Endothelial cell of umbilical vein (primary cell): ENCODE measurements around the gene SLC8A2. TPM values are rescaled to one million over a fixed set of nuclear protein-coding genes. Genes with fewer than 3 reads are reported as not detected.

ENCODE experiments used
- BruUV-seq: library from RNA; stranded (reverse); fragments of 400-500 nt; replicated peaks from 2 replicates; lab custom pipeline; 2021; lab: Mats Ljungman, UMichigan
- CTCF ChIA-PET: fragments of 300-600, 350-600 bp; sonication (Branson Sonifier 250); formaldehyde crosslinking; loops from one replicate; lab custom pipeline; 2021; ENCODE audit warnings: antibody characterized with exemption, inconsistent platforms; lab: Charles Lee
- POLR2A ChIA-PET: fragments of 300-600, 350-600 bp; sonication (Branson Sonifier 250); formaldehyde crosslinking; loops from one replicate; lab custom pipeline; 2021; ENCODE audit warnings: antibody characterized with exemption, inconsistent platforms; lab: Charles Lee
- DNase-seq: peaks from one replicate; pipeline ENCODE4 v3.0.0-alpha.2; 2011; ENCODE audit warnings: low read depth, low spot score
- FAIRE-seq: peaks from 2 replicates; lab custom pipeline; 2011; peaks lifted over from hg19 to GRCh38; lab: Jason Lieb, UNC
- H2AFZ ChIP-seq: 2 replicates; pipeline ENCODE4 v1.6.0; 2012; ENCODE audit warnings: low read depth, low read length, control low read depth, inconsistent platforms
- H3K27ac ChIP-seq: 2 replicates; pipeline ENCODE4 v1.5.1; 2011; ENCODE audit warnings: low read depth, mild to moderate bottlenecking, control low read depth, low read length, moderate library complexity; ENCODE audit not compliant: insufficient read depth
- H3K27me3 ChIP-seq, 2 experiments: 2 replicates each; pipeline versions ENCODE4 v1.6.0 to v1.6.1; 2011; ENCODE audit warnings: low read length in 2 of 2, mixed read lengths in 1 of 2; ENCODE audit not compliant: control insufficient read depth in 2 of 2, insufficient read depth in 2 of 2
- H3K36me3 ChIP-seq, 2 experiments: 2 replicates in 1 of 2; 3 replicates in 1 of 2; pipeline ENCODE4 v1.5.1; 2011; ENCODE audit warnings: low read length in 2 of 2, mild to moderate bottlenecking in 1 of 2, moderate library complexity in 1 of 2; ENCODE audit not compliant: control insufficient read depth in 2 of 2, insufficient read depth in 2 of 2; ENCODE audit errors: extremely low read depth in 1 of 2
- H3K4me1 ChIP-seq: 3 replicates; pipeline ENCODE4 v1.5.1; 2011; ENCODE audit warnings: mild to moderate bottlenecking, low read length; ENCODE audit not compliant: control insufficient read depth, insufficient read depth; ENCODE audit errors: extremely low read depth
- H3K4me2 ChIP-seq: 2 replicates; pipeline ENCODE4 v1.6.1; 2011; ENCODE audit warnings: low read length, control low read depth, mixed read lengths; ENCODE audit not compliant: insufficient read depth
- H3K4me3 ChIP-seq, 3 experiments: fragments of 200-600 bp in 1 of 3; sonication (generic), shearing (Covaris generic) in 1 of 3; replicated peaks in 1 of 3; 2 replicates each; pipeline ENCODE4 v1.5.1; 2011 to 2016; ENCODE audit warnings: control low read depth in 3 of 3, low read length in 3 of 3, mild to moderate bottlenecking in 2 of 3, inconsistent platforms in 1 of 3, low read depth in 1 of 3, moderate library complexity in 1 of 3; ENCODE audit not compliant: insufficient read depth in 1 of 3
- H3K79me2 ChIP-seq: 2 replicates; pipeline ENCODE4 v1.6.0; 2012; ENCODE audit warnings: low read length, inconsistent platforms; ENCODE audit not compliant: control insufficient read depth, insufficient read depth
- H3K9ac ChIP-seq: replicated peaks from 2 replicates; pipeline ENCODE3; 2011; ENCODE audit warnings: low read length, control low read depth; ENCODE audit not compliant: insufficient read depth; ENCODE audit errors: extremely low read depth
- H3K9me1 ChIP-seq: replicated peaks from 3 replicates; pipeline ENCODE4 v1.6.0; 2011; ENCODE audit warnings: mild to moderate bottlenecking, low read length; ENCODE audit not compliant: control insufficient read depth, insufficient read depth; ENCODE audit errors: extremely low read depth
- H3K9me3 ChIP-seq: replicated peaks from 2 replicates; pipeline ENCODE4 v1.5.1; 2012; ENCODE audit warnings: low read length, inconsistent platforms; ENCODE audit not compliant: control insufficient read depth, insufficient read depth
- H4K20me1 ChIP-seq: replicated peaks from 2 replicates; pipeline ENCODE3; 2011; ENCODE audit warnings: mild to moderate bottlenecking, low read length; ENCODE audit not compliant: control insufficient read depth, insufficient read depth; ENCODE audit errors: extremely low read depth
- EZH2 ChIP-seq: IDR thresholded peaks from 2 replicates; pipeline ENCODE4 v1.6.1; 2012; ENCODE audit warnings: borderline replicate concordance, low read depth, mild to moderate bottlenecking, moderate library complexity, low read length, inconsistent platforms; ENCODE audit not compliant: severe bottlenecking
- GATA2 ChIP-seq: IDR thresholded peaks from 2 replicates; pipeline ENCODE4 v1.7.0; 2011; ENCODE audit warnings: low read depth, mild to moderate bottlenecking, moderate library complexity, mixed read lengths, low read length; ENCODE audit not compliant: insufficient read length, insufficient read depth
- MYC ChIP-seq: IDR thresholded peaks from one replicate; pipeline ENCODE4 v1.6.1; 2011; ENCODE audit warnings: mild to moderate bottlenecking, low read depth, low read length
- POLR2AphosphoS5 ChIP-seq: IDR thresholded peaks from 2 replicates; pipeline ENCODE4 v1.6.1; 2012; ENCODE audit warnings: low read depth, mild to moderate bottlenecking, control low read depth, low read length, moderate library complexity; ENCODE audit not compliant: insufficient read depth
- dilution Hi-C: fragments of 300-500 bp; cut with MboI; formaldehyde crosslinking; loops from one replicate; pipeline ENCODE4 v1.15.0; 2019; ENCODE audit warnings: low sequenced_read_pairs; ENCODE audit not compliant: extremely low pct_ligation_motif_present
- intact Hi-C: fragments of 100-400 bp; cut with micrococcal nuclease; formaldehyde crosslinking; loops from one replicate; pipeline ENCODE4 v1.10.0; 2022
- polyA plus RNA-seq, 4 experiments: library from polyadenylated mRNA; depleted of rRNA in 3 of 4; stranded (reverse) in 3 of 4; unstranded in 1 of 4; fragments of >200 nt; gene quantifications; 2 replicates each; pipeline versions ENCODE4 v1.2.1 to v1.2.3, GENCODE V29; 2011 to 2012; ENCODE audit warnings: missing spikeins in 1 of 4
- total RNA-seq: library from RNA; stranded (reverse); gene quantifications from 2 replicates; pipeline ENCODE4 v1.2.3, GENCODE V29; 2021
- TF ChIP-seq, protein P1 (sequence below): IDR thresholded peaks from 2 replicates; pipeline ENCODE4 v1.6.1; 2011; ENCODE audit not compliant: insufficient read depth, insufficient read length

SLC8A2 gene
- total and polyA plus RNA-seq, 2 donors (not counting 3 experiments of a cell fraction or from before 2014, with no cell fraction given): not detected

DNA sequence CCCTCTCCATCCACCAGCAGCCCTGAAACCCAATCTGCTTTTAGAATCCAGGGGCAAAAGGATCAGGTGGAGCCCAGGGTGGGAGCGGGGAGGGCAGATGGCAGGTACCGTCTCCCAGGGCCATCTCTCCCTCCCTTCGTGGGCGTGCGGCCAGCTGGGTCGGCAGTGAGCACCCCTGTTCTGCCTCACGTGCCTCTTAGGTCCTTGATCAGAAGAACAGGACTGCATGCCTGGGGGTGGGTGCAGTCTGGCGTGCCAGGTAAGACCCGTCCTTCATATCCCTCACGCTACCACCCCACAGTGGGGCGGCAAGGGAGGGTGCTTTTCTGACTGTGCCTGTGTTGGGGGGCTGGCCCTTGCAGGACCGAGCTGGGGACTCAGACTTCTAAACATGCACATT lies 2.0 kb downstream of the SLC8A2 start:
- POLR2A ChIA-PET: no interaction called here
- Histone ChIP-seq H3K9me3 (no peaks in the 10 kb centered on the region), H3K4me2 (no peak overlapping the region), H3K36me3 (no peaks in the 10 kb centered on the region), H3K4me3 (no peak overlapping the region), H3K9ac (no peak overlapping the region), H3K27ac (no peak overlapping the region), H3K79me2 (no peaks in the 10 kb centered on the region), H2AFZ (no peak overlapping the region), H3K27me3 (peaks cover 25 to 28% of the 10 kb centered on the region in 2 experiments), H3K4me1 (no peaks in the 10 kb centered on the region), H3K9me1 (no peaks in the 10 kb centered on the region), H4K20me1 (no peaks in the 10 kb centered on the region)
- DNase-seq: no peak
- FAIRE-seq: no peak
- CTCF ChIA-PET: no interaction called here
- TF ChIP-seq GATA2 (no peak), POLR2AphosphoS5 (no peak)
- intact Hi-C loops (no loop called here), dilution Hi-C loops (no loop called here)
- BruUV-seq: no TSS peak

DNA sequence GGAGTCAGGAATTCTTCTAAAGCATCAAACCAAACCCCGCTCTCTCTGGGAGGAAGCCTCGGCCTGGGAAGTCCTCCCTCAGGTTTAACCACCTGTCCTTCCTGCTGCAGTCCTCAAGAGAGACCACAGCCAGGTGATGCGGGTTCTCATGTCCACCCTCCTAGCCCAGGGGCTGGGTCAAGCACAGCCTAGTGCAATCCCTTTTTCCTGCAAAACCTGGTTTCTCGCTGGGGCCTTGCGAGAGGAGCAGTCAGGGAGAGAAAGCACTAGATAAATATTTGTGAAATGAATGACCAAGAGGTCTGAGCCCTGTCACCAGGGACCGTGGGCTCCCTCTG lies 2.4 kb downstream of the SLC8A2 start:
- H3K9me3 ChIP-seq: no peaks in the 10 kb centered on the region
- intact Hi-C loops: no loop called here
- H3K4me3 ChIP-seq: no peak overlapping the region
- no peak overlapping the region for H3K9ac ChIP-seq
- dilution Hi-C loops: no loop called here
- FAIRE-seq: no peak
- ChIA-PET CTCF (no interaction called here), POLR2A (no interaction called here)
- H3K9me1 ChIP-seq: no peaks in the 10 kb centered on the region
- H3K4me1 ChIP-seq: no peaks in the 10 kb centered on the region
- no peak overlapping the region for H3K27ac ChIP-seq
- H3K36me3 ChIP-seq: no peaks in the 10 kb centered on the region
- no peak for DNase-seq
- H3K79me2 ChIP-seq: no peaks in the 10 kb centered on the region
- TF ChIP-seq, protein P1, sequence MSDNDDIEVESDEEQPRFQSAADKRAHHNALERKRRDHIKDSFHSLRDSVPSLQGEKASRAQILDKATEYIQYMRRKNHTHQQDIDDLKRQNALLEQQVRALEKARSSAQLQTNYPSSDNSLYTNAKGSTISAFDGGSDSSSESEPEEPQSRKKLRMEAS: no peak
- TF ChIP-seq EZH2: no peak
- TF ChIP-seq MYC: no peak
- H3K27me3 ChIP-seq: peaks cover 25 to 29% of the 10 kb centered on the region in 2 experiments
- no peaks in the 10 kb centered on the region for H4K20me1 ChIP-seq
- H3K4me2 ChIP-seq: no peak overlapping the region
- BruUV-seq: no TSS peak
- H2AFZ ChIP-seq: no peak overlapping the region
